PFSK-1 (cell line): ENCODE data around the gene SCMH1.

Experiments used
- POLR2AphosphoS5 ChIP-seq: IDR thresholded peaks from 2 replicates; pipeline ENCODE4 v1.6.1; 2012; ENCODE audit warnings: low read depth, mild to moderate bottlenecking, control low read depth, low read length, moderate library complexity
- REST ChIP-seq, 2 experiments: IDR thresholded peaks; 2 replicates each; pipeline versions ENCODE4 v1.6.1 to v1.8.0; 2011 to 2012; ENCODE audit warnings: low read depth in 2 of 2, low read length in 2 of 2, control low read depth in 1 of 2, inconsistent platforms in 1 of 2, mild to moderate bottlenecking in 1 of 2, moderate library complexity in 1 of 2; ENCODE audit not compliant: insufficient read depth in 1 of 2
- TAF1 ChIP-seq: IDR thresholded peaks from 2 replicates; pipeline ENCODE4 v1.6.1; 2012; ENCODE audit warnings: low read length, control low read depth, borderline replicate concordance; ENCODE audit not compliant: insufficient read depth

- TF ChIP-seq POLR2AphosphoS5: no peak
- no peak for TF ChIP-seq REST (IDR thresholded peaks at IDR 0.05; ENCODE audit: insufficient read depth in 1 of 2, low read depth in 2 of 2, low read length in 2 of 2)
- no peak for TF ChIP-seq TAF1
Measured at GRCh38 chr1:41215623-41216022, 26.5 kb downstream of the SCMH1 start.
